IPS-18c (cell line): ENCODE results near the gene CDC14A.
"Not testable (repeated sequence)": the region's sequence is repeated elsewhere in the genome, so short reads cannot be mapped to it uniquely, and the experiment has no call there.

Experiments
- H3K4me3 ChIP-seq: 2 replicates; pipeline ENCODE4 v1.7.0; 2013; ENCODE audit warnings: low read depth, mild to moderate bottlenecking, low read length, moderate library complexity; ENCODE audit not compliant: insufficient read depth
- H3K9me3 ChIP-seq: one replicate; pipeline ENCODE4 v1.6.1; 2013; ENCODE audit warnings: mild to moderate bottlenecking, low read length, moderate library complexity; ENCODE audit not compliant: control insufficient read depth, insufficient read depth

The CDC14A gene

GRCh38 chr1:100325415-100326324, 26.6 kb upstream of the CDC14A start:
- Histone ChIP-seq H3K9me3 (no peaks in the 10 kb centered on the region), H3K4me3 (no peak overlapping the region)

- H3K4me3 ChIP-seq, H3K9me3 ChIP-seq: not testable (repeated sequence)
Measured at GRCh38 chr1:100326325-100326670, 26.0 kb upstream of the CDC14A start.

- H3K4me3 ChIP-seq = no peak overlapping the region
- H3K9me3 ChIP-seq = no peaks in the 10 kb centered on the region
Measured at GRCh38 chr1:100328133-100328532, 24.2 kb upstream of the CDC14A start.

GRCh38 chr1:100331146-100331545, 21.2 kb upstream of the CDC14A start:
- not testable (repeated sequence) for H3K9me3 ChIP-seq, H3K4me3 ChIP-seq

- H3K4me3 ChIP-seq = no peak overlapping the region
- no peaks in the 10 kb centered on the region for H3K9me3 ChIP-seq
Measured at GRCh38 chr1:100332331-100332730, 20.0 kb upstream of the CDC14A start.

- no peak overlapping the region for H3K4me3 ChIP-seq
- no peaks in the 10 kb centered on the region for H3K9me3 ChIP-seq
Measured at GRCh38 chr1:100335436-100335835, 16.9 kb upstream of the CDC14A start.

GRCh38 chr1:100337878-100338277, 14.4 kb upstream of the CDC14A start:
- not testable (repeated sequence) for H3K4me3 ChIP-seq, H3K9me3 ChIP-seq

GRCh38 chr1:100339735-100340134, 12.6 kb upstream of the CDC14A start:
- H3K4me3 ChIP-seq, H3K9me3 ChIP-seq: not testable (repeated sequence)

- H3K4me3 ChIP-seq = no peak overlapping the region
- H3K9me3 ChIP-seq = no peaks in the 10 kb centered on the region
Measured at GRCh38 chr1:100340494-100340893, 11.8 kb upstream of the CDC14A start.

- Histone ChIP-seq H3K9me3 (no peaks in the 10 kb centered on the region), H3K4me3 (no peak overlapping the region)
Measured at GRCh38 chr1:100342348-100342747, 10.0 kb upstream of the CDC14A start.

- no peak overlapping the region for H3K4me3 ChIP-seq
- no peaks in the 10 kb centered on the region for H3K9me3 ChIP-seq
Measured at GRCh38 chr1:100343897-100344296, 8.4 kb upstream of the CDC14A start.

GRCh38 chr1:100344774-100345173, 7.5 kb upstream of the CDC14A start:
- Histone ChIP-seq H3K9me3 (no peaks in the 10 kb centered on the region), H3K4me3 (no peak overlapping the region)

- Histone ChIP-seq H3K9me3 (no peaks in the 10 kb centered on the region), H3K4me3 (no peak overlapping the region)
Measured at GRCh38 chr1:100346387-100346786, 5.9 kb upstream of the CDC14A start.

- H3K9me3 ChIP-seq = no peaks in the 10 kb centered on the region
- no peak overlapping the region for H3K4me3 ChIP-seq
Measured at GRCh38 chr1:100347009-100347966, 5.0 kb upstream of the CDC14A start.

- Histone ChIP-seq H3K4me3 (no peak overlapping the region), H3K9me3 (no peaks in the 10 kb centered on the region)
Measured at GRCh38 chr1:100348549-100349144, 3.7 kb upstream of the CDC14A start.

GRCh38 chr1:100349246-100349645, 3.1 kb upstream of the CDC14A start:
- no peak overlapping the region for H3K4me3 ChIP-seq
- no peaks in the 10 kb centered on the region for H3K9me3 ChIP-seq

GRCh38 chr1:100350787-100351094, 1.6 kb upstream of the CDC14A start:
- Histone ChIP-seq H3K9me3 (no peaks in the 10 kb centered on the region), H3K4me3 (peak overlapping the region; percentile 94; the same call in 1 of the 2 replicates)
